Measurements from ENCODE around the gene ENSA.
"Not testable (repeated sequence)": the region's sequence is repeated elsewhere in the genome, so short reads cannot be mapped to it uniquely, and the experiment has no call there.

DNA sequence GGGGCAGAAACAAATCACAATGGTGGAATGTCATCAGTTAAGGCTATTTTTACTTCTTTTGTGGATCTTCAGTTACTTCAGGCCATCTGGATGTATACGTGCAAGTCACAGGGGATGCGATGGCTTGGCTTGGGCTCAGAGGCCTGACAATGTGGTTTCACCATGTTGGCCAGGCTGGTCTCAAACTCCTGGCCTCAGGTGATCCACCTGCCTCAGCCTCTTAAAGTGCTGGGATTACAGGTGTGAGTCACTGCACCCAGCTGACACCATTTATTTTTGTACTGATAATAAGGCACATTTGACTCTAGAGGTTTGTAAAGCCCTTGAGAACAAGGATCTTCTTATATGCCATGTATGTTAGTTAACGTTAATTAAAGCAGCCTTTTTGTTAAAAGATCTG is 48.4 kb downstream of the ENSA start:
- not testable (repeated sequence) for TF ChIP-seq POLR2A (IDR thresholded peaks at IDR 0.05; ENCODE audit: low read length); GATA1 (IDR thresholded peaks at IDR 0.05; ENCODE audit: low read depth, low read length)
